Sigmoid colon (tissue), 4 donors: ENCODE results near the gene TPBGL.

Experiments used
- CTCF ChIP-seq, 4 experiments: fragments of 450-650 bp in 3 of 4; fragments of 200-600 bp in 1 of 4; IDR thresholded peaks; one replicate each; pipeline ENCODE4 v1.5.1; 2016 to 2019; ENCODE audit warnings: antibody characterized with exemption in 4 of 4, mild to moderate bottlenecking in 3 of 4, moderate library complexity in 2 of 4
- EP300 ChIP-seq, 4 donors: sonication (generic); formaldehyde crosslinking; IDR thresholded peaks; one replicate each; pipeline ENCODE4 v1.6.1; 2017; ENCODE audit warnings: antibody characterized with exemption in 4 of 4
- POLR2A ChIP-seq, 2 donors: fragments of 450-650 bp; IDR thresholded peaks; one replicate each; pipeline ENCODE4 v1.6.1; 2016; ENCODE audit warnings: antibody characterized with exemption in 2 of 2, mild to moderate bottlenecking in 2 of 2, moderate library complexity in 2 of 2
- POLR2AphosphoS5 ChIP-seq, 4 donors: sonication (generic); formaldehyde crosslinking; IDR thresholded peaks; one replicate each; pipeline ENCODE4 v1.6.1; 2017; ENCODE audit warnings: antibody characterized with exemption in 4 of 4

GRCh38 chr11:75269367-75269660, 28.7 kb downstream of the TPBGL start:
- TF ChIP-seq CTCF (IDR thresholded peaks at IDR 0.05), result no peak
- no peak for TF ChIP-seq POLR2A (IDR thresholded peaks at IDR 0.05)
- TF ChIP-seq EP300 (IDR thresholded peaks at IDR 0.05), result no peak
- no peak for TF ChIP-seq POLR2AphosphoS5 (IDR thresholded peaks at IDR 0.05)
